ENCODE results near the gene C19orf73. TPM values are rescaled to one million over a fixed set of nuclear protein-coding genes. Genes with fewer than 3 reads are reported as not detected.

Gene C19orf73
- total and polyA plus RNA-seq, 9 of the 15 experiments (the other 6 are each of a cell fraction or from before 2014, with no cell fraction given), result 0.08 to 7.4 (median 1.4) TPM

DNA sequence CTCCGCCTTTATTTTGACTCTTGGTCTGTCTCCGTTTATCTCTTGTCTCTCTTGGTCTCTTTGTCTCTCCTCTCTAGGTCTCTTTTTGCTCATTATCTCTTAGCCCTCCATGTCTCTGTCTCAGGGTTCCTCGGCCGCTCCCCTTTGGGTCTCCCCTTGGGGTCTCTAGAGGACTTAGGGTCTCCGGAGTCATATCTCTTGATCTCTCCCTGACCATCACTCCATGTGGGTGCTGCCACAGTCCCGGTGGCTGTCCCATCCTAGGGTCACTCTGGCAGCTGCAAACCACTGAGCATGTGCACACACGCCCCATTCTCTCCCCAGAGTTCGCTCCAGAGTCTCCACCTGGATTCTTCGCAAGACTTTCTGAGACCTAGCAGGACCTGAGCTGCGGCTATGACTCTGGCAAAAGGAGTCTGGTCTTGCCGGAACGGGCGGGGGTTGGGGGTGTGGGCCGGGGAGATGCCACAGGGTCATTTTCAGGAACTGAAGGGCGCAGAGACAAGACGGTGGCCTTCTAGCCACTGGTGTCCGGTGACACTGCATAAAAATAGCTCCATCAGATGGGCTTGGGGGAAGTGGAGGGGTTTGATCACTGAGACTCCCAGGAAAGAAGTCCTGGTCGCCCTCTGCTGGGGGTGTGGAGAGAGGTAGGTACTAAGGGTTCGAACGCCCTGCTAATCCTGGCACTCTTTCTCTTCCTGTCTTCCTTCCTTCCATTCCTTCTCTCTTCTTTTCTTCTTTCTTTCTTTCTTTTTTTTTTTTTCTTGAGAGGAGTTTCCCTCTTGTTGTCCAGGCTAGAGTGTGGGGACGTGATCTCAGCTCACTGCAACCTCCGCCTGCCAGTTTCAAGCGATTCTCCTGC is 45.2 kb downstream of the C19orf73 start (continued):
- TF ChIP-seq, protein P1, sequence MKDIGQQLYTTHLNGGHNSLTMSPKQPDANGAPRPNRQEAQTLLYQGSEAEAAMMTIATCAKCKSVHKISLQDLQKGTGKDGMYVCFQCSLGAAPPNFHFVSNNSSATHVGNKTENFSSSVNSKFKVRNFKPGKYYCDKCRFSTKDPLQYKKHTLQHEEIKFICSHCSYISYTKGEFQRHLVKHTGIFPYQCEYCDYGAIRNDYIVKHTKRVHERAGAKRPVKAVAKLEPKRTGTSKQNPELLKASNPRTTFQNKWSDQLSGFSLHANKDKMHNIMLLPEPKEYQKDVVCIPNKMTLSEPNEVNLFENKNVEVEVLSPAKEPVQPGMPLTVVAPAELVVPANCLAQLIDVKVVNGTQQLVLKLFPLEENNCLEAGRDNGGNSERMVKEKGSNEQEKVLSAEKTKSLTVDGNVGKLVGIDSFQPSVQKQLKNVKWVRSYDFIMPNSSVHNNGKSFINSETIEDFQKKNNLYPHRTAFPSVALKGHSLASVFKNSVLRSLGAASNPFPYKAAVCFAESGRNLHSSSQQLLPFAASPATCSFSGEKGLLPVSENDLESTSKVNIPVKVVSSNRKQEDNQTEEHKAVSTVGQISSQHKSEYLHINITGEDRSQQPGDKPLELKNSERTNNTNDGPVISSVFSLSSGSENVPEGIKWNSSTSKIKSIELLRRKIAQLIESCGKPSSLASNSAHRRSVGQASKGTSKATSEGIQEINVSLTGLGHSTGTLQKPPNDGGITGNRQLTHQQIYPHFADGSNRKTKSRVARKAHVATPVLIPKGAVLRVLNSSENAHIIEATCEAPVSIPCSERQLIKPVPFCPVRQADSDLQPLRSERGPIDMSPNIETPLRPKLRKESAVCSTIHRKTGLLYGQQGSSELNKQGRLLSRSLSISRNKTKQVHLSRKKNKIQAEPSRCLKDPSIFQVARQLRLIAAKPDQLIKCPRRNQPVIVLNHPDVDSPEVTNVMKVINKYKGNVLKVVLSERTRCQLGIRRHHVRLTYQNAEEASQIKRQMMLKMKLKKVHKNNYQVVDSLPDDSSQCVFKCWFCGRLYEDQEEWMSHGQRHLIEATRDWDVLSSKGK (CRISPR knock-in tag; IDR thresholded peaks at IDR 0.05), result no peak
- TF ChIP-seq NUFIP1 (IDR thresholded peaks at IDR 0.05; ENCODE audit: partially characterized antibody), result no peak
- no peak for TF ChIP-seq PURB (CRISPR knock-in tag; IDR thresholded peaks at IDR 0.05; ENCODE audit: low read depth)
- TF ChIP-seq PHF8 (IDR thresholded peaks at IDR 0.05; ENCODE audit: borderline replicate concordance, low read length), result no peak
- TF ChIP-seq ELF1 (tag; IDR thresholded peaks at IDR 0.05), result 0 out of 2 replicates have a peak, but pooled peaks have one; percentile 30
- no peak for TF ChIP-seq CREB5 (CRISPR knock-in tag; IDR thresholded peaks at IDR 0.05)
- no peak for TF ChIP-seq SETDB1 (IDR thresholded peaks at IDR 0.05; ENCODE audit: low read length)
- peak; percentile 28 for TF ChIP-seq KDM5B (IDR thresholded peaks at IDR 0.05; ENCODE audit: insufficient replicate concordance, low read depth, low read length)
- TF ChIP-seq, protein P2, sequence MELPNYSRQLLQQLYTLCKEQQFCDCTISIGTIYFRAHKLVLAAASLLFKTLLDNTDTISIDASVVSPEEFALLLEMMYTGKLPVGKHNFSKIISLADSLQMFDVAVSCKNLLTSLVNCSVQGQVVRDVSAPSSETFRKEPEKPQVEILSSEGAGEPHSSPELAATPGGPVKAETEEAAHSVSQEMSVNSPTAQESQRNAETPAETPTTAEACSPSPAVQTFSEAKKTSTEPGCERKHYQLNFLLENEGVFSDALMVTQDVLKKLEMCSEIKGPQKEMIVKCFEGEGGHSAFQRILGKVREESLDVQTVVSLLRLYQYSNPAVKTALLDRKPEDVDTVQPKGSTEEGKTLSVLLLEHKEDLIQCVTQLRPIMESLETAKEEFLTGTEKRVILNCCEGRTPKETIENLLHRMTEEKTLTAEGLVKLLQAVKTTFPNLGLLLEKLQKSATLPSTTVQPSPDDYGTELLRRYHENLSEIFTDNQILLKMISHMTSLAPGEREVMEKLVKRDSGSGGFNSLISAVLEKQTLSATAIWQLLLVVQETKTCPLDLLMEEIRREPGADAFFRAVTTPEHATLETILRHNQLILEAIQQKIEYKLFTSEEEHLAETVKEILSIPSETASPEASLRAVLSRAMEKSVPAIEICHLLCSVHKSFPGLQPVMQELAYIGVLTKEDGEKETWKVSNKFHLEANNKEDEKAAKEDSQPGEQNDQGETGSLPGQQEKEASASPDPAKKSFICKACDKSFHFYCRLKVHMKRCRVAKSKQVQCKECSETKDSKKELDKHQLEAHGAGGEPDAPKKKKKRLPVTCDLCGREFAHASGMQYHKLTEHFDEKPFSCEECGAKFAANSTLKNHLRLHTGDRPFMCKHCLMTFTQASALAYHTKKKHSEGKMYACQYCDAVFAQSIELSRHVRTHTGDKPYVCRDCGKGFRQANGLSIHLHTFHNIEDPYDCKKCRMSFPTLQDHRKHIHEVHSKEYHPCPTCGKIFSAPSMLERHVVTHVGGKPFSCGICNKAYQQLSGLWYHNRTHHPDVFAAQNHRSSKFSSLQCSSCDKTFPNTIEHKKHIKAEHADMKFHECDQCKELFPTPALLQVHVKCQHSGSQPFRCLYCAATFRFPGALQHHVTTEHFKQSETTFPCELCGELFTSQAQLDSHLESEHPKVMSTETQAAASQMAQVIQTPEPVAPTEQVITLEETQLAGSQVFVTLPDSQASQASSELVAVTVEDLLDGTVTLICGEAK (IDR thresholded peaks at IDR 0.05), result 0 out of 2 replicates have a peak, but pooled peaks have one; percentile 51
- TF ChIP-seq, protein P2 (CRISPR knock-in tag; IDR thresholded peaks at IDR 0.05), result no peak
- TF ChIP-seq SNRNP70 (optimal IDR thresholded peaks at IDR 0.05; ENCODE audit: low read depth, low read length), result no peak
- no peak for TF ChIP-seq EP300 (IDR thresholded peaks at IDR 0.05; ENCODE audit: low read length)
- peak; percentile 27; the same call in 1 of the 2 replicates for TF ChIP-seq MTA2 (IDR thresholded peaks at IDR 0.05; ENCODE audit: low read depth)

All from K562 (cell line).